LNCaP clone FGC (cell line): ENCODE measurements around the gene GAL.

ENCODE experiments used
- DNase-seq: peaks from one replicate; pipeline ENCODE4 v3.0.0-alpha.2; 2011; ENCODE audit warnings: low read depth
- H3K4me3 ChIP-seq: 2 replicates; pipeline ENCODE4 v1.5.1; 2011; ENCODE audit warnings: mild to moderate bottlenecking, low read depth, low read length, control low read depth
- CTCF ChIP-seq: IDR thresholded peaks from 2 replicates; pipeline ENCODE4 v1.5.1; 2012; ENCODE audit warnings: mild to moderate bottlenecking; ENCODE audit not compliant: control insufficient read depth, insufficient read depth; ENCODE audit errors: extremely low read depth

GAL gene

GRCh38 chr11:68683536-68684384 lies 584 bp upstream of the GAL start:
- H3K4me3 ChIP-seq = peak overlapping the region; percentile 60
- TF ChIP-seq CTCF = no peak
- no peak for DNase-seq

- no peak for TF ChIP-seq CTCF
- H3K4me3 ChIP-seq = no peak overlapping the region
- no peak for DNase-seq
Measured at GRCh38 chr11:68685656-68686380, 1.5 kb downstream of the GAL start.

- DNase-seq = no peak
- H3K4me3 ChIP-seq = no peak overlapping the region
- TF ChIP-seq CTCF = no peak
Measured at GRCh38 chr11:68686486-68686885, 2.1 kb downstream of the GAL start.

- DNase-seq = no peak
- no peak overlapping the region for H3K4me3 ChIP-seq
- no peak for TF ChIP-seq CTCF
Measured at GRCh38 chr11:68687311-68687710, 3.0 kb downstream of the GAL start.

GRCh38 chr11:68687986-68688385 lies 3.6 kb downstream of the GAL start:
- no peak for TF ChIP-seq CTCF
- DNase-seq = no peak

GRCh38 chr11:68688881-68689280 lies 4.5 kb downstream of the GAL start:
- DNase-seq = no peak
- TF ChIP-seq CTCF = no peak
- no peak overlapping the region for H3K4me3 ChIP-seq

More at GRCh38 chr11:68687986-68688385, 3.6 kb downstream of the GAL start:
- H3K4me3 ChIP-seq = no peak overlapping the region
